GM23248 (cell line): ENCODE results near the gene PRR5L. TPM values are rescaled to one million over a fixed set of nuclear protein-coding genes. Genes with fewer than 3 reads are reported as not detected.

Experiments
- DNase-seq: peaks from one replicate; pipeline ENCODE4 v3.0.0-alpha.2; 2015
- H2AFZ ChIP-seq: fragments of 200-600 bp; sonication (generic); 2 replicates; pipeline ENCODE4 v1.6.1; 2016; ENCODE audit warnings: antibody characterized with exemption
- H3F3A ChIP-seq: fragments of 200-600 bp; sonication (generic); 2 replicates; pipeline ENCODE4 v1.6.1; 2016; ENCODE audit warnings: mild to moderate bottlenecking, antibody characterized with exemption, mixed run types; ENCODE audit not compliant: insufficient read depth
- H3K27ac ChIP-seq: fragments of 200-600 bp; sonication (generic); 2 replicates; pipeline ENCODE4 v1.5.1; 2016; ENCODE audit warnings: mild to moderate bottlenecking
- H3K27me3 ChIP-seq: fragments of 200-600 bp; sonication (generic); replicated peaks from 2 replicates; pipeline ENCODE4 v1.6.1; 2016; ENCODE audit warnings: mild to moderate bottlenecking; ENCODE audit not compliant: insufficient read depth
- H3K36me3 ChIP-seq: fragments of 200-600 bp; sonication (generic); 2 replicates; pipeline ENCODE4 v1.6.1; 2016; ENCODE audit warnings: low read depth, mild to moderate bottlenecking
- H3K4me1 ChIP-seq: fragments of 200-600 bp; sonication (generic); 2 replicates; pipeline ENCODE4 v1.6.1; 2016; ENCODE audit warnings: mild to moderate bottlenecking; ENCODE audit not compliant: insufficient read depth
- H3K4me2 ChIP-seq: fragments of 200-600 bp; sonication (generic); one replicate; pipeline ENCODE4 v1.6.1; 2016; ENCODE audit warnings: mild to moderate bottlenecking; ENCODE audit not compliant: unreplicated experiment
- H3K4me3 ChIP-seq: fragments of 200-600 bp; sonication (generic); 2 replicates; pipeline ENCODE4 v1.5.1; 2016; ENCODE audit warnings: mild to moderate bottlenecking
- H3K79me2 ChIP-seq: fragments of 200-600 bp; sonication (generic); 2 replicates; pipeline ENCODE4 v1.6.1; 2016; ENCODE audit warnings: mild to moderate bottlenecking; ENCODE audit not compliant: insufficient read depth
- H3K9ac ChIP-seq: fragments of 200-600 bp; sonication (generic); 2 replicates; pipeline ENCODE4 v1.6.1; 2016; ENCODE audit warnings: mild to moderate bottlenecking
- H3K9me2 ChIP-seq: fragments of 200-600 bp; sonication (generic); 2 replicates; pipeline ENCODE4 v1.6.1; 2016; ENCODE audit warnings: mixed run types, mild to moderate bottlenecking, moderate library complexity; ENCODE audit not compliant: insufficient read depth
- H3K9me3 ChIP-seq: fragments of 200-600 bp; sonication (generic); one replicate; pipeline ENCODE4 v1.6.1; 2017; ENCODE audit warnings: low read depth
- H4K20me1 ChIP-seq: fragments of 200-600 bp; sonication (generic); 2 replicates; pipeline ENCODE4 v1.6.0; 2016; ENCODE audit not compliant: insufficient read depth
- EZH2 ChIP-seq: fragments of 200-600 bp; sonication (generic); IDR thresholded peaks from 2 replicates; pipeline ENCODE4 v1.6.1; 2018; ENCODE audit warnings: antibody characterized with exemption, mild to moderate bottlenecking; ENCODE audit not compliant: insufficient read depth, poor library complexity, severe bottlenecking
- EZH2phosphoT487 ChIP-seq: fragments of 200-600 bp; sonication (generic); IDR thresholded peaks from 2 replicates; pipeline ENCODE4 v1.6.1; 2018; ENCODE audit warnings: antibody characterized with exemption, moderate library complexity, mild to moderate bottlenecking, low read depth; ENCODE audit not compliant: insufficient read depth
- WGBS, 2 experiments: methylation state at CpG; one replicate each; pipeline ENCODE4 v1.1.6; 2015 to 2017; ENCODE audit warnings: low lambda C conversion rate in 2 of 2, low coverage in 1 of 2; ENCODE audit errors: missing lambda C conversion rate in 2 of 2; 5-methylcytosine and 5-hydroxymethylcytosine counted together
- in situ Hi-C: fragments of 300-500 bp; cut with MboI; formaldehyde crosslinking; loops from 2 replicates; pipeline ENCODE4 v1.15.0; 2020
- polyA plus RNA-seq: library from polyadenylated mRNA; unstranded; fragments of >200 nt; fragmentation: Nextera tagmentation; extraction: Ambion mirVana; gene quantifications from 2 replicates; pipeline ENCODE4 v1.2.1, GENCODE V29; 2016
- total RNA-seq: library from RNA; depleted of rRNA; stranded (reverse); fragments of >200 nt; shearing (Covaris generic); gene quantifications from 2 replicates; pipeline ENCODE4 v1.2.3, GENCODE V29; 2014

Gene PRR5L
- total and polyA plus RNA-seq, 2 experiments from 2014 or later = 9.0 to 29.8 TPM

DNA sequence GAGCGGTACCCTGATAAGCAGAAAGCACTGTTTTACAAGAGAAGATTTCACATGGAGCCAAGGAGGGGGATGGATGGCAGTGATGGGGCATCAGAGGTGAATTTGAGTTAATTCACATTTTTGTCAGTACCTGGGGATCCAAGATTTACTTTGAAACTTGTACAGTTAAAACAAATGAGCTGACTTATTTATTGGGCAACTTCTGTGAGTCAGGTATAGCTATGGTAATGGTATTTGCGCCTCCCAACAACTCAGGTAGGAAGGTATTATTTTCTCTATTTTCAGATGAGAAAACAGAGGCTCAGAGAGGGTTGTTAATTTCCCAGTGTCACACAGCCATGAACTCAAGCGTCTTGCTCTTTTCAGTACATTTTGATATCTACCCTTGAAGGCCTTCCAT, 83.6 kb downstream of the PRR5L start:
- H3K27ac ChIP-seq = no peak overlapping the region

GRCh38 chr11:36380296-36381014, 84.4 kb downstream of the PRR5L start:
- no peak for TF ChIP-seq EZH2phosphoT487
- no peak for TF ChIP-seq EZH2
- peaks cover 41% of the 10 kb centered on the region for H3K79me2 ChIP-seq
- peaks cover 21% of the 10 kb centered on the region for H3K4me1 ChIP-seq
- no peak overlapping the region for H2AFZ ChIP-seq
- H3K9ac ChIP-seq = no peak overlapping the region
- H3K9me3 ChIP-seq = no peaks in the 10 kb centered on the region
- H3K4me2 ChIP-seq = no peak overlapping the region
- H3K9me2 ChIP-seq = no peaks in the 10 kb centered on the region
- no peak for DNase-seq
- H3K27me3 ChIP-seq = no peaks in the 10 kb centered on the region
- no peak overlapping the region for H3K4me3 ChIP-seq
- WGBS, 2 experiments = 89 to 96% methylated on average over 9 of the region's 9 CpGs
- in situ Hi-C loops = no loop called here
- 0 out of 2 replicates have a peak, but pooled peaks cover 4% of the 10 kb centered on the region for H4K20me1 ChIP-seq
- peaks cover 15% of the 10 kb centered on the region for H3F3A ChIP-seq
- H3K36me3 ChIP-seq = no peaks in the 10 kb centered on the region
- H3K27ac ChIP-seq = no peak overlapping the region

More for the DNA sequence above, 83.6 kb downstream of the PRR5L start:
- H2AFZ ChIP-seq = no peak overlapping the region
- peaks cover 14% of the 10 kb centered on the region for H3K4me1 ChIP-seq
- no peaks in the 10 kb centered on the region for H3K36me3 ChIP-seq
- TF ChIP-seq EZH2phosphoT487 (no peak), EZH2 (no peak)
- H3K4me2 ChIP-seq = no peak overlapping the region
- H3K9ac ChIP-seq = no peak overlapping the region
- WGBS, 2 experiments = 98 to 100% methylated on average over 3 of the region's 3 CpGs
- H3K9me2 ChIP-seq = no peaks in the 10 kb centered on the region
- H4K20me1 ChIP-seq = 0 out of 2 replicates have a peak, but pooled peaks cover 4% of the 10 kb centered on the region
- no peak overlapping the region for H3K4me3 ChIP-seq
- H3K9me3 ChIP-seq = no peaks in the 10 kb centered on the region
- in situ Hi-C loops = no loop called here
- peaks cover 41% of the 10 kb centered on the region for H3K79me2 ChIP-seq
- no peak for DNase-seq
- no peaks in the 10 kb centered on the region for H3K27me3 ChIP-seq
- H3F3A ChIP-seq = peaks cover 9% of the 10 kb centered on the region

DNA sequence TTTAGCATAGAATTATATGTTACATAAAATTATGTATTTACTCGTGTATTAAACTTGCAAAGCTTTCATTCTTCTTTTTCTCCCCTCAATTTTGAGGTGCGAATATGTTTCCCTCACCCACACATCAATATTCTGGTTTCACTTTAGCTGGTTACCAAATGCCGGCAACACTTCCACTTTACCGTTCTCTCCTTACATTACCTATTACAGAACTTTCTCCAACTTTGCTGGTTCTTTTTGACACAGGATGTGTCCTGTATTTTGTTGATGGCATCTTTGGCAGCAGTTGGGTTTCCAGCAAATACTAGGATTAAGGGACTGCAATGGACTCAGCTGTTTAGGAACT, 84.9 kb downstream of the PRR5L start:
- Histone ChIP-seq H3K36me3 (no peaks in the 10 kb centered on the region), H3K9ac (no peak overlapping the region), H3K27ac (no peak overlapping the region), H4K20me1 (0 out of 2 replicates have a peak, but pooled peaks cover 4% of the 10 kb centered on the region), H3K79me2 (peaks cover 41% of the 10 kb centered on the region), H3F3A (peaks cover 19% of the 10 kb centered on the region), H2AFZ (no peak overlapping the region), H3K27me3 (no peaks in the 10 kb centered on the region), H3K4me1 (peaks cover 24% of the 10 kb centered on the region), H3K9me3 (no peaks in the 10 kb centered on the region), H3K4me3 (no peak overlapping the region), H3K4me2 (no peak overlapping the region), H3K9me2 (no peaks in the 10 kb centered on the region)
- DNase-seq = no peak
- TF ChIP-seq EZH2 (no peak), EZH2phosphoT487 (no peak)
- in situ Hi-C loops = no loop called here
- 91 to 94% methylated on average over 4 of the region's 4 CpGs for WGBS, 2 experiments

DNA sequence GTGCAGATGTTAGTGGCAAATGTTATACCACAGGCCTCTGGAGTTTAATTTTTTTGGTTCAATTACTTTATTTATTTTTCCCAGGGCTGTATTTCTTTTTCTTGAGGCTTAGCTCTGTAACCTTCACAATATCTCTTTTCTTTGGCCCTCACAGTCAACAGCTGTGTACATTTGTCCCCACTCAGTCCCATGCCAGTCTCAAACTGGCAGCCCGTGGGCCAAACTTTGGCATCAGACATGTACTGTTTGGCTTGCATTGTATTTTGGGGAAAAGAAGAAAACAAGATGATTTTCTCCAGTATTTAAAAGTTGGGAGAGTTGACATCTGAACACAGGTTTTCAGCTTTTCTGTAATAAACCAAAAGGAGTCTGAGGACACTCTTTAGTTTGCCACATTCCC, 87.1 kb downstream of the PRR5L start:
- Histone ChIP-seq H3K9me2 (no peaks in the 10 kb centered on the region), H3K9ac (no peak overlapping the region), H3K79me2 (peaks cover 29% of the 10 kb centered on the region), H3F3A (peaks cover 19% of the 10 kb centered on the region), H3K27me3 (no peaks in the 10 kb centered on the region), H4K20me1 (0 out of 2 replicates have a peak, but pooled peaks cover 4% of the 10 kb centered on the region), H2AFZ (no peak overlapping the region), H3K9me3 (no peaks in the 10 kb centered on the region), H3K4me1 (peaks cover 18% of the 10 kb centered on the region), H3K4me3 (no peak overlapping the region), H3K27ac (no peak overlapping the region), H3K4me2 (no peak overlapping the region), H3K36me3 (no peaks in the 10 kb centered on the region)
- 100% methylated on average over 1 of the region's 1 CpG for WGBS, 2 experiments
- DNase-seq = no peak
- TF ChIP-seq EZH2phosphoT487 (no peak), EZH2 (no peak)
- in situ Hi-C loops = no loop called here
